ENCODE data around the gene PHACTR3.

The PHACTR3 gene

GRCh38 chr20:59652381-59652780 lies 48.0 kb downstream of the PHACTR3 start:
- DNase-seq = no peak

GRCh38 chr20:59656417-59656816 lies 52.1 kb downstream of the PHACTR3 start:
- DNase-seq = no peak

- DNase-seq = no peak
These were observed 53.2 kb downstream of the PHACTR3 start for GRCh38 chr20:59657459-59658046.

GRCh38 chr20:59660471-59660870 lies 56.1 kb downstream of the PHACTR3 start:
- DNase-seq = no peak

- no peak for DNase-seq
These were observed 56.8 kb downstream of the PHACTR3 start for GRCh38 chr20:59661153-59661552.

GRCh38 chr20:59661621-59662020 lies 57.3 kb downstream of the PHACTR3 start:
- DNase-seq = no peak

GRCh38 chr20:59662161-59662560 lies 57.8 kb downstream of the PHACTR3 start:
- no peak for DNase-seq

GRCh38 chr20:59662856-59663512 lies 58.6 kb downstream of the PHACTR3 start:
- no peak for DNase-seq

- no peak for DNase-seq
These were observed 59.2 kb downstream of the PHACTR3 start for GRCh38 chr20:59663513-59664060.

GRCh38 chr20:59664421-59664941 lies 60.1 kb downstream of the PHACTR3 start:
- DNase-seq = no peak

GRCh38 chr20:59665656-59666555 lies 61.6 kb downstream of the PHACTR3 start:
- DNase-seq = no peak

GRCh38 chr20:59666586-59666985 lies 62.2 kb downstream of the PHACTR3 start:
- DNase-seq = no peak

- DNase-seq = no peak
These were observed 62.8 kb downstream of the PHACTR3 start for GRCh38 chr20:59667131-59667530.

GRCh38 chr20:59667981-59668515 lies 63.7 kb downstream of the PHACTR3 start:
- no peak for DNase-seq

- no peak for DNase-seq
These were observed 64.8 kb downstream of the PHACTR3 start for GRCh38 chr20:59668926-59669850.

- DNase-seq = no peak
These were observed 66.6 kb downstream of the PHACTR3 start for GRCh38 chr20:59670786-59671492.

GRCh38 chr20:59671661-59672471 lies 67.5 kb downstream of the PHACTR3 start:
- DNase-seq = no peak

- no peak for DNase-seq
These were observed 68.2 kb downstream of the PHACTR3 start for GRCh38 chr20:59672576-59672975.

GRCh38 chr20:59673288-59673997 lies 69.1 kb downstream of the PHACTR3 start:
- DNase-seq = no peak

Measured in T1000 (cell line).